Measurements from ENCODE around the gene SPIN1. TPM values are rescaled to one million over a fixed set of nuclear protein-coding genes. Genes with fewer than 3 reads are reported as not detected.

SPIN1 gene
- total RNA-seq, 1 experiment from 2014 or later, result 123 TPM

GRCh38 chr9:88370346-88370745 is 17.9 kb upstream of the SPIN1 start:
- ATAC-seq, result no peak
- Mint-ChIP-seq H3K27ac (0 out of 2 replicates have a peak overlapping the region, but pooled peaks have one; percentile 5), H3K27me3 (ENCODE audit: low read depth) (no peaks in the 10 kb centered on the region; the same call in 1 of the 2 replicates), H3K36me3 (peaks cover 27% of the 10 kb centered on the region), H3K4me1 (peaks cover 9% of the 10 kb centered on the region), H3K4me3 (no peak overlapping the region), H3K9me3 (peaks cover 29% of the 10 kb centered on the region)
- ChIA-PET POLR2A (no interaction called here), CTCF (interaction anchor here (0.7 kb wide), 1 partner anchor 173 kb away, joined by 3 read pairs; no protein-coding TSS in a partner anchor)
- TF ChIP-seq CDX4 (CRISPR knock-in tag; IDR thresholded peaks at IDR 0.05; ENCODE audit: borderline replicate concordance), result no peak
- TF ChIP-seq ATF2 (CRISPR knock-in tag; IDR thresholded peaks at IDR 0.05; ENCODE audit: borderline replicate concordance, low read depth), result no peak
- no peak for TF ChIP-seq FOXP1 (CRISPR knock-in tag; IDR thresholded peaks at IDR 0.05; ENCODE audit: borderline replicate concordance)
- TF ChIP-seq MAX (CRISPR knock-in tag; IDR thresholded peaks at IDR 0.05), result no peak
- TF ChIP-seq SOX15 (CRISPR knock-in tag; IDR thresholded peaks at IDR 0.05), result no peak
- no peak for TF ChIP-seq HMGA2 (CRISPR knock-in tag; IDR thresholded peaks at IDR 0.05)
- no peak for TF ChIP-seq MYBL2 (CRISPR knock-in tag; IDR thresholded peaks at IDR 0.05)
- no peak for TF ChIP-seq E2F1 (CRISPR knock-in tag; IDR thresholded peaks at IDR 0.05)
- no peak for TF ChIP-seq E2F4 (CRISPR knock-in tag; IDR thresholded peaks at IDR 0.05; ENCODE audit: borderline replicate concordance, low read depth)
- no peak for TF ChIP-seq CBFB (CRISPR knock-in tag; IDR thresholded peaks at IDR 0.05; ENCODE audit: low read depth)
- TF ChIP-seq ZSCAN18 (CRISPR knock-in tag; IDR thresholded peaks at IDR 0.05), result no peak
- no peak for TF ChIP-seq GRHL2 (CRISPR knock-in tag; IDR thresholded peaks at IDR 0.05; ENCODE audit: insufficient replicate concordance, severe bottlenecking)
- no peak for TF ChIP-seq ZMAT4 (CRISPR knock-in tag; IDR thresholded peaks at IDR 0.05)
- TF ChIP-seq ZNF423 (CRISPR knock-in tag; IDR thresholded peaks at IDR 0.05), result no peak
- no peak for DNase-seq (ENCODE audit: low spot score)

GRCh38 chr9:88372103-88372654 is 16.1 kb upstream of the SPIN1 start:
- POLR2A ChIA-PET, result interaction anchor here (0.6 kb wide), 1 partner anchor 171 kb away, joined by 3 read pairs; no protein-coding TSS in a partner anchor
- no peak overlapping the region for H3K4me3 Mint-ChIP-seq
- no peaks in the 10 kb centered on the region; the same call in 1 of the 2 replicates for H3K27me3 Mint-ChIP-seq (ENCODE audit: low read depth)
- H3K27ac Mint-ChIP-seq, result no peak overlapping the region; the same call in 1 of the 2 replicates
- CTCF ChIA-PET, result interaction anchor here (0.6 to 1.0 kb wide), 2 partner anchors 61 to 207 kb away, joined by 3 to 5 read pairs; no protein-coding TSS in a partner anchor
- H3K9me3 Mint-ChIP-seq, result peaks cover 26% of the 10 kb centered on the region
- peaks cover 9% of the 10 kb centered on the region for H3K4me1 Mint-ChIP-seq
- DNase-seq (ENCODE audit: low spot score) (no peak), ATAC-seq (no peak)
- H3K36me3 Mint-ChIP-seq, result peaks cover 28% of the 10 kb centered on the region
- TF ChIP-seq MYBL2 (CRISPR knock-in tag; IDR thresholded peaks at IDR 0.05), result no peak
- no peak for TF ChIP-seq USF1 (CRISPR knock-in tag; IDR thresholded peaks at IDR 0.05)
- TF ChIP-seq MLX (CRISPR knock-in tag; IDR thresholded peaks at IDR 0.05), result no peak
- TF ChIP-seq MAX (CRISPR knock-in tag; IDR thresholded peaks at IDR 0.05), result no peak
- no peak for TF ChIP-seq NFATC4 (CRISPR knock-in tag; IDR thresholded peaks at IDR 0.05)
- no peak for TF ChIP-seq KAT7 (CRISPR knock-in tag; IDR thresholded peaks at IDR 0.05; ENCODE audit: borderline replicate concordance)
- TF ChIP-seq MXD4 (CRISPR knock-in tag; IDR thresholded peaks at IDR 0.05; ENCODE audit: borderline replicate concordance), result no peak
- no peak for TF ChIP-seq IRF2 (CRISPR knock-in tag; IDR thresholded peaks at IDR 0.05; ENCODE audit: borderline replicate concordance, low read depth)
- no peak for TF ChIP-seq OVOL2 (CRISPR knock-in tag; IDR thresholded peaks at IDR 0.05; ENCODE audit: borderline replicate concordance)
- TF ChIP-seq FOXP1 (CRISPR knock-in tag; IDR thresholded peaks at IDR 0.05; ENCODE audit: borderline replicate concordance), result no peak
- TF ChIP-seq ETV6 (CRISPR knock-in tag; IDR thresholded peaks at IDR 0.05), result no peak
- no peak for TF ChIP-seq ZNF121 (CRISPR knock-in tag; IDR thresholded peaks at IDR 0.05)
- TF ChIP-seq HMGXB4 (CRISPR knock-in tag; IDR thresholded peaks at IDR 0.05), result no peak

Measured in WTC11 (cell line).